Measurements from ENCODE around the gene KCNQ1. TPM values are rescaled to one million over a fixed set of nuclear protein-coding genes. Genes with fewer than 3 reads are reported as not detected.

The KCNQ1 gene
- total RNA-seq, 1 experiment from 2014 or later = 2.5 TPM

GRCh38 chr11:2525941-2526807 lies 81.4 kb downstream of the KCNQ1 start:
- ChIA-PET CTCF (interaction anchor here (0.8 to 2.2 kb wide), 3 partner anchors 98 to 366 kb away, joined by 3 to 14 read pairs (median 8); no protein-coding TSS in a partner anchor), POLR2A (no interaction called here)
- H3K4me3 Mint-ChIP-seq = no peak overlapping the region
- DNase-seq (ENCODE audit: low spot score) (peak; percentile 4), ATAC-seq (no peak)
- H3K27me3 Mint-ChIP-seq (ENCODE audit: low read depth) = peaks cover 41% of the 10 kb centered on the region
- H3K9me3 Mint-ChIP-seq = no peaks in the 10 kb centered on the region
- H3K27ac Mint-ChIP-seq = no peak overlapping the region
- no peaks in the 10 kb centered on the region for H3K36me3 Mint-ChIP-seq
- TF ChIP-seq ATF2 (CRISPR knock-in tag; IDR thresholded peaks at IDR 0.05; ENCODE audit: borderline replicate concordance, low read depth) = no peak
- TF ChIP-seq TEAD4 (CRISPR knock-in tag; IDR thresholded peaks at IDR 0.05) = no peak
- TF ChIP-seq GTF2I (CRISPR knock-in tag; conservative IDR thresholded peaks at IDR 0.05) = no peak
- TF ChIP-seq, protein P1, sequence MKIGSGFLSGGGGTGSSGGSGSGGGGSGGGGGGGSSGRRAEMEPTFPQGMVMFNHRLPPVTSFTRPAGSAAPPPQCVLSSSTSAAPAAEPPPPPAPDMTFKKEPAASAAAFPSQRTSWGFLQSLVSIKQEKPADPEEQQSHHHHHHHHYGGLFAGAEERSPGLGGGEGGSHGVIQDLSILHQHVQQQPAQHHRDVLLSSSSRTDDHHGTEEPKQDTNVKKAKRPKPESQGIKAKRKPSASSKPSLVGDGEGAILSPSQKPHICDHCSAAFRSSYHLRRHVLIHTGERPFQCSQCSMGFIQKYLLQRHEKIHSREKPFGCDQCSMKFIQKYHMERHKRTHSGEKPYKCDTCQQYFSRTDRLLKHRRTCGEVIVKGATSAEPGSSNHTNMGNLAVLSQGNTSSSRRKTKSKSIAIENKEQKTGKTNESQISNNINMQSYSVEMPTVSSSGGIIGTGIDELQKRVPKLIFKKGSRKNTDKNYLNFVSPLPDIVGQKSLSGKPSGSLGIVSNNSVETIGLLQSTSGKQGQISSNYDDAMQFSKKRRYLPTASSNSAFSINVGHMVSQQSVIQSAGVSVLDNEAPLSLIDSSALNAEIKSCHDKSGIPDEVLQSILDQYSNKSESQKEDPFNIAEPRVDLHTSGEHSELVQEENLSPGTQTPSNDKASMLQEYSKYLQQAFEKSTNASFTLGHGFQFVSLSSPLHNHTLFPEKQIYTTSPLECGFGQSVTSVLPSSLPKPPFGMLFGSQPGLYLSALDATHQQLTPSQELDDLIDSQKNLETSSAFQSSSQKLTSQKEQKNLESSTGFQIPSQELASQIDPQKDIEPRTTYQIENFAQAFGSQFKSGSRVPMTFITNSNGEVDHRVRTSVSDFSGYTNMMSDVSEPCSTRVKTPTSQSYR (CRISPR knock-in tag; IDR thresholded peaks at IDR 0.05) = no peak
- no peak for TF ChIP-seq CREB1 (CRISPR knock-in tag; IDR thresholded peaks at IDR 0.05)
- no peak for TF ChIP-seq ATF1 (CRISPR knock-in tag; IDR thresholded peaks at IDR 0.05)
- no peak for TF ChIP-seq HMGXB4 (CRISPR knock-in tag; IDR thresholded peaks at IDR 0.05)
- H3K4me1 Mint-ChIP-seq = no peaks in the 10 kb centered on the region

DNA sequence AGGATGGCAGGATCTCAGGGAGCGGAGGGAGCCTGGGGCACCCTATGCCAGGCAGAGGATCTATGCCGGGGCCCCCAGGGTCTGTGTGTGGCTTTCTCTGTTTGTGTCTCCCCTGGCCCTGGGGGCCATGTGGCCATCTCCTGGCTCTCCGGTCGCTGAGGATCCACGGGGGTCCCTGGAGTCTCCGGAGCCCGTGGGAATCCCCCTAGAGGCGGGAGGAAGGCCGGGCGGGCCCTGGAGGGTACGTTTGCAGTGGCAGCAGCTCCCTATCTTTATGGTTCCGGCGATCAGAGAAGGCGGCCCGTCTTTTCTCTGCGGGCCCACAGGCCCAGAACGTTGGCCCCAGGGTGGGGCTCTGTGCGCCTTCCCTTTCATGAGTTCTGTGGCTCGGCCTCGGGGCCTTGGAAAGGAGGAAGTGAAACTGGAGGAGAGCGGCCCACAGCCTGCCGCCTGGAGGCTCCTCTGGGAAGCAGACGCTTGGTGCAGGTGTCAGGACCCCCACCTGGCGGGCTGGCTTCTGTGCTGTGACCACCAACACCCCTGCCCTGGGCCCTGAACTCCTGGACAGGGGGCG lies 82.1 kb downstream of the KCNQ1 start:
- Mint-ChIP-seq H3K27ac (peak overlapping the region; percentile 53; the same call in 1 of the 2 replicates), H3K4me3 (no peak overlapping the region), H3K36me3 (no peaks in the 10 kb centered on the region), H3K27me3 (ENCODE audit: low read depth) (peaks cover 39% of the 10 kb centered on the region), H3K4me1 (no peaks in the 10 kb centered on the region), H3K9me3 (no peaks in the 10 kb centered on the region)
- ATAC-seq (peak; percentile 36), DNase-seq (ENCODE audit: low spot score) (peak; percentile 48)
- TF ChIP-seq NFE2L1 (CRISPR knock-in tag; IDR thresholded peaks at IDR 0.05) (no peak), RORB (CRISPR knock-in tag; IDR thresholded peaks at IDR 0.05) (no peak), NR3C1 (CRISPR knock-in tag; conservative IDR thresholded peaks at IDR 0.05; ENCODE audit: low read depth) (no peak), NR2C2 (CRISPR knock-in tag; IDR thresholded peaks at IDR 0.05) (no peak), GTF2I (CRISPR knock-in tag; conservative IDR thresholded peaks at IDR 0.05) (no peak), ETV6 (CRISPR knock-in tag; IDR thresholded peaks at IDR 0.05) (no peak), ZNF219 (CRISPR knock-in tag; IDR thresholded peaks at IDR 0.05; ENCODE audit: borderline replicate concordance) (no peak), E2F5 (CRISPR knock-in tag; IDR thresholded peaks at IDR 0.05) (no peak), FOXK1 (CRISPR knock-in tag; IDR thresholded peaks at IDR 0.05) (no peak), CREB1 (CRISPR knock-in tag; IDR thresholded peaks at IDR 0.05) (no peak), ZNF425 (CRISPR knock-in tag; conservative IDR thresholded peaks at IDR 0.05) (no peak)
- TF ChIP-seq, protein P2, sequence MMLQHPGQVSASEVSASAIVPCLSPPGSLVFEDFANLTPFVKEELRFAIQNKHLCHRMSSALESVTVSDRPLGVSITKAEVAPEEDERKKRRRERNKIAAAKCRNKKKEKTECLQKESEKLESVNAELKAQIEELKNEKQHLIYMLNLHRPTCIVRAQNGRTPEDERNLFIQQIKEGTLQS (CRISPR knock-in tag; conservative IDR thresholded peaks at IDR 0.05) = no peak
- TF ChIP-seq, protein P3, sequence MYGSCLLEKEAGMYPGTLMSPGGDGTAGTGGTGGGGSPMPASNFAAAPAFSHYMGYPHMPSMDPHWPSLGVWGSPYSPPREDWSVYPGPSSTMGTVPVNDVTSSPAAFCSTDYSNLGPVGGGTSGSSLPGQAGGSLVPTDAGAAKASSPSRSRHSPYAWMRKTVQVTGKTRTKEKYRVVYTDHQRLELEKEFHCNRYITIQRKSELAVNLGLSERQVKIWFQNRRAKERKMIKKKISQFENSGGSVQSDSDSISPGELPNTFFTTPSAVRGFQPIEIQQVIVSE (CRISPR knock-in tag; IDR thresholded peaks at IDR 0.05; ENCODE audit: borderline replicate concordance) = no peak
- CTCF ChIA-PET = interaction anchor here (0.8 to 2.2 kb wide), 3 partner anchors 99 to 365 kb away, joined by 3 to 14 read pairs (median 11); no protein-coding TSS in a partner anchor
- POLR2A ChIA-PET = no interaction called here

Measured in WTC11 (cell line).